GM21381 (cell line): Measurements from ENCODE around the gene CDH13.

Experiments used
- ATAC-seq: cut with Tn5 transposase; IDR thresholded peaks from one replicate; pipeline ENCODE4 v1.9.1; 2021; ENCODE audit warnings: mild to moderate bottlenecking, moderate library complexity; ENCODE audit not compliant: unreplicated experiment

CDH13 gene

DNA sequence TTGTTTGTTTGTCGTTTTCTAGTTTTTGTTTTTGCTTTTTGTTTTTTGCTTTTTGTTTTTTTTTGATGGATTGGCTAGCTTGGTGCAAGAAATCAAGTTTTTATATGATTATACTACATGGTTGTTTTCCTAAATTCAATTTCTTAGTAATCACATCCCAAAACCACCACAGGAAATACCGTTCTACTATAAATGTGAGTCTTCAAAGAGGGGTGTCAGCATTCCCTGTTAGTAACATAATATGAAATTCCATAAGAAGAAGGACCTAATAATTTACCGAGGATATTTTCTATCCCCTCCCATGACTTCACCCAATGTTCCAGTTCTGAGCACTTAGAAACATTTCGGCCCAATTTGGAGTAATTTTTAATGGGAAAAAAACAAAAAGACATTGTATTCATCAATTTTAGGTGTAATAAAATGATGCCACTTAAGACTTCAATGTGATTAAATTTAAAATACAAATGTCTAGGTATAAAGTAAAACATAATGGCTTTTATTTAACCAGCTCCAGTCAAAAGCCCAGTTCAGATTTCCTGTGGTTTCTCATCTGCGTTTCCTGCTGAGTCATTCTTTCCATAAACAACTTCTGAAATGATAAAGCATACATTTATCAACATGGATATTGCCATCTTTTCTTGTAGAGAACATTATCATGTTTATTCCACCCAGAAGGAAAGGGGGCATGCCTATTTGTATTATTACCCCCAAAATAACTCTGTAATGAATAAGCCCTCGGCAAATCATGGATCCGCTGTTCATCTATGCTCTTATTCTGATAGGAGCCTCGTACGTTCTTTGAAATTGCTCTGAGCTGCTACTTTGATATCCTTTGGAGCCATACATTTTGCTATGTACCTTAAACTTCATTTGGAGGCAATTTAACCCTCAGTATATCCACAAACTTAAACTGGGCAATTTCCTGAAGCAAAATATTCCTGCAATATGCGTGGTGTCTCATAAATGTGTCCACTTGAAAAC lies 1209.1 kb downstream of the CDH13 start:
- ATAC-seq: peak; percentile 46

- no peak for ATAC-seq
These were observed 1210.8 kb downstream of the CDH13 start for GRCh38 chr16:83837566-83837965.

DNA sequence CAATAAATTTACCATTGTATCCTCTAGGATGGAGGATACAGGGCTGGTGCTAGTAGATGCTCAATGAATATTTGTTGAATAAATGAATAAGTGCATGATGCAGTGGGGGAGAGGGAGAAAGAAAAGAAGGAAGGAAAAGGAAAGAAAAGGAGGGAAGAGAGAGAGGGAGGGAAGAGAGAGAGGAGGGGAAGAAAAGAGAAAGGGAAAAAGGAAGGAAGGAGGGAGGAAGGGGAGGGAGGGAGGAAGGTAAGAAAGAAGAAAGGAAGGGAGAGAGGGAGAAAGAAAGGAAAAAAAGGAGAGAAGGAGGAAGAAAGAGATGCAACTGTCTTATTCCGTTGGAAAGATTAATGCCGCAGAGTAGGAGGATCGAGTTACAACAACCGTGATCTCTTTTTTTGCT lies 1211.4 kb downstream of the CDH13 start:
- no peak for ATAC-seq

- no peak for ATAC-seq
These were observed 1212.8 kb downstream of the CDH13 start for GRCh38 chr16:83839561-83839960.

DNA sequence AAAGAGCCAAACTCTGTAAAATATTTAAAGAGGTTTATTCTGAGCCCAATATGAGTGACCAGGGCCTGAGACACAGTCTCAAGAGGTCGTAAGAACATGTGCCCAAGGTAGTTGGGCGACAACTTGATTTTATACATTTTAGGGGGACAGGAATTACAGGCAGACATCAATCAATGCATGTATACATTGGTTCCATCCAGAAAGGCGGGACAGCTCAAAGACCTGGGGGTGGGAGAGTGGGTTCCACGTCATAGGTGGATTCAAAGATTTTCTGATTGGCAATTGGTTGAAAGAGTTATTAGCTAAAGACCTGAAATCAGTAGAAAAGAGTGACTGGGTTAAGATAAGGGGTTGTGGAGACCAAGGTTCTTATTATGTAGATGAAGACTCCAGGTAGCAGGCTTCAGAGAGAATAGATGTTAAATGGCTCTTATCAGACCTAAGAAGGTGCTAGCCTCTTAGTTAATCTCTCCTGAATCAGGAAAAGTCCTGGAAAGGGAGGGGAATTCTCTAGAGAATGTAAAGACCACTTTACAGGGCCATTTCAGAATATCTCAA lies 1213.4 kb downstream of the CDH13 start:
- ATAC-seq: no peak

DNA sequence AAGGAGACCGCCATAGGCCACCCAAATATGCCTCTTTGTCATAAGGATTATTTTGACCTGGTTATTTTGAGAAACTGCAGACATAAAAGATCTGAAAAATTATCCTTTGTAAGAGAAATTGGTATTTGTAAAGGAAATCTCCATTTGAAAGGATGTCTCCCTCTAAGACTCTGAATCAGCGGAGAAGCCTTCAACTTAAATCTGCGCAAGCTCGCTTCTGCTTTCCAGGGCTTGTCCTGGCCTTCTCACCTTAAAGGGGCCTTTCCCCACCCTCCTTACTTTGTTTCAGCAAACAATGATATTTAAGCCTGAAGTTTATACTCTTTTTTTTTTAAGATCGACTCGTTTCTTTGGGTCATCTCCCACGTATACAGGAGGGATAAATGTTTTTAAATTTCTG lies 1215.5 kb downstream of the CDH13 start:
- no peak for ATAC-seq

- ATAC-seq: no peak
These were observed 1216.2 kb downstream of the CDH13 start for GRCh38 chr16:83842756-83843507.

DNA sequence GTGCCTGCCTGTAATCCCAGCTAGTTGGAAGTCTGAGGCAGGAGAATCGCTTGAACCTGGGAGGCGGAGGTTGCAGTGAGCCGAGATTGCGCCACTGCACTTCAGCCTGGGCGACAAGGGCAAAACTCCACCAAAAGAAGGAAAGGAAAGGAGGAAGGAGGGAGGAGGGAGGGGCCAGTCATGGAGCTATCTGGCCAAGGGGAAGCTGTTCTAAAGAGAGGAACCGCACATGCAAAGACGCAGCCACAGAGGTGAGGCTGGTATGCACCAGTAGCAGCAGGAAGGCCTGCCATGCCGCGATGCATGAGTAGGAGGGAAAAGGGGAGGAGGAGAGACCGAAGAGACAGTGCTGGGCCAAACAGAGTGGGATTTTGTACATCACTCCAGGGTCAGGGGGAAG lies 1216.9 kb downstream of the CDH13 start:
- ATAC-seq: no peak

DNA sequence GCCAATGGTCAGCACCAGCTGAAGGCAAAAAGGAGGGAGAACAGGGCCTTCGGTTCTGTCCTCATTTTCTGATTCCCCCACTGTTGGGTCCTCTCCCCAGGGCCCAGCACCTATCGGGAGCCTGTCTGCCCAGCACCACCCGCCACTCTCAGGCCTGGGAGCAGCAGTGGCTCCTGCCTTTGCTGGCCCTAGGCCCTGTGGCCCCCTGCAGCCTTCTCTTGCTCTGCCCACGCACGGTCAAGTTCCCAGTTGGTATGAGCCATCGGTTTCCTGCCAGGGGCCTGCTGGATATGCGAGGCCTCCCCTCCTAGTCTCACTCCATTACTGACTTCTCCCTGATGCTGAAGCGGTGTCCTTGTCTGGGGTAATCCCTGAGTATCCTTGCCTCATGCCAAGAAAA lies 1218.5 kb downstream of the CDH13 start:
- no peak for ATAC-seq

GRCh38 chr16:83847371-83848225 lies 1220.8 kb downstream of the CDH13 start:
- ATAC-seq: no peak

DNA sequence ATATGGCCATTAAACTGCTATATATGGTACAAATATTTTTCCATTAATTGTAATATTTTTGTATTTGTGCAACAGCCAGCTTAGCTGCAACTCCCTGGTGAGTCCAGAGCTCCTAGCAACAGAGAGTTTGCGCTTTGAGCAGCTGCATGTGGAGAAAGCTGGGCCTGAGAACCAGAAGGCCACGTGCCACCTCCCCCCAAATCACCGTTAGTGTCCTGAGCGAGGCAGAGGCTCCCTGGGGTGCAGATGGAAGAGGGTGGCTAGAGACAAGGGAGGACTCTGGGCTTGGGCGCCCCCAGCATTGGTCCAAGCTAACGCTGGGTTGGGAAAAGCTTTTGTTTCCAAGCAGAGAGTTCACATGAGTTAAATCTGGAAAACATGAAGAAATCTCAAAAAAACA lies 1222.7 kb downstream of the CDH13 start:
- ATAC-seq: no peak
